ENCODE measurements around the gene G2E3.

GRCh38 chr14:30645600-30645999 is 86.6 kb downstream of the G2E3 start:
- TF ChIP-seq POLR2A (IDR thresholded peaks at IDR 0.05) (no peak), CTCF (IDR thresholded peaks at IDR 0.05 in 4 of 5, conservative IDR thresholded peaks at IDR 0.05 in 1 of 5) (no peak)

Data from gastrocnemius medialis (tissue), 4 donors.